ENCODE results near the gene MAP2K6. TPM values are rescaled to one million over a fixed set of nuclear protein-coding genes. Genes with fewer than 3 reads are reported as not detected.

Gene MAP2K6
- total and polyA plus RNA-seq, 9 donors: 12.6 to 22.8 (median 16.8) TPM

DNA sequence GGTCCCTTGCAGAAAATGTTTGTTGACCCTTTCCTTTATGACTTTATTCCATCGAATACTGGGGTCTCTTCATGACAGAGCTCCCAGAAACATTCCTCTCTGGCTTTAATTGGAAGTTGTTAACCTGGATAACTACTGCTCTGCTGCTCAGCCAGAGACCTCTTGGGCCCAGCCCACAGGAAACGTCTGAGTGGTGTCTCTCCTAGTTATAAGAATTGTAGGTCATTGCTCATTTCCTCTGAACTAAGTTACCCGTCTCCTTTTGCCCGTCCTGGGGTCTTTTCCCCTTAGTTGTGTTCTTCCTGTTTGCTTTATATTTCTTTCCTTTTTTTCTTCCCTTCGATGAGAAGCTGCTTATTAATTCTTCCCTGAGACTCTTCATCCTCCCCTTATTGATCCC is 9.0 kb downstream of the MAP2K6 start:
- DNase-seq: peak; percentile 15
- Histone ChIP-seq H3K36me3 (ENCODE audit: control insufficient read depth, insufficient read depth, low read length) (no peaks in the 10 kb centered on the region), H3K27me3 (ENCODE audit: control insufficient read depth, insufficient read depth, low read length) (no peaks in the 10 kb centered on the region), H3K4me1 (ENCODE audit: control insufficient read depth, insufficient read depth, low read length) (peaks cover 2% of the 10 kb centered on the region), H3K4me3 (ENCODE audit: low read length) (no peak overlapping the region), H3K27ac (ENCODE audit: low read length) (no peak overlapping the region), H3K9me3 (replicated peaks; ENCODE audit: control insufficient read depth, low read depth, low read length) (no peaks in the 10 kb centered on the region)
- no CpG with 5 or more reads among the region's 5 CpGs for WGBS (ENCODE audit: insufficient coverage)

DNA sequence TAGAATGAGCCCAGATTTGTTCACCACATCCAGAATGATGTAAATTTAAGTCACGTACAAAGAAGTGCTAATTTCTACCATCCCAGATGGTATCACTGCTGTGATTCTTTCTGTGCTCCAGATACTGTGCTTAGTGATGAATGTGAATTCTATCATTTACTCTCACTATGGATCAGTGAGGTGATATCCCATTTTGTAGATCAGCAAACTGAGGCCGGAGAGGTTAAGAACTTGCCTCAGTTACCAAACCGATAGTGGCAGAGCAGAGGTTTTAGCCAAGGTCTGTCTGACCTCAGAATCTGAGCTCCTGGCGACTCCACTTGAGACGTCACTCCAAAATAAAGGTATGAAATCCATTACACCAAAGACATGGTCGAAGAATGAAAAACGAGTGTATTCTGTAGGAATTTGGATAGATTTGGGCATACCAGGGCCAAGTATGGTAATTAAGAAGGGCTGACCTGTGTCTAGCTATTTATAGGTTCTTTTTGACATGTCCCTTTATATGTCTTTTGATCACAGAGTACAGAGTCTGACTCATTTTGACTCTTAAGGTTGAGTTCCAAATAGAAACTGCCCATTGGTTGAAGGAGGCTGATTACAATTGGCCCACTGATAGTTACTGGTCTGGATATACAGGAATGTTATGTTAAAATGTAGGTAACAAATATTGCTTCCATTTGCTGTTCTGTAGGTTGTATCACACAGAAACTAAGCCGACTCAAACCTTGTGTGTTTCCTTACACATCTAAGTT is 10.0 kb downstream of the MAP2K6 start:
- Histone ChIP-seq H3K4me3 (ENCODE audit: low read length) (no peak overlapping the region), H3K36me3 (ENCODE audit: control insufficient read depth, insufficient read depth, low read length) (no peaks in the 10 kb centered on the region), H3K9me3 (replicated peaks; ENCODE audit: control insufficient read depth, low read depth, low read length) (no peaks in the 10 kb centered on the region), H3K27ac (ENCODE audit: low read length) (peak overlapping the region; percentile 31), H3K27me3 (ENCODE audit: control insufficient read depth, insufficient read depth, low read length) (no peaks in the 10 kb centered on the region), H3K4me1 (ENCODE audit: control insufficient read depth, insufficient read depth, low read length) (peaks cover 2% of the 10 kb centered on the region)
- DNase-seq: no peak
- 100% methylated on average over 1 of the region's 8 CpGs for WGBS (ENCODE audit: insufficient coverage)

DNA sequence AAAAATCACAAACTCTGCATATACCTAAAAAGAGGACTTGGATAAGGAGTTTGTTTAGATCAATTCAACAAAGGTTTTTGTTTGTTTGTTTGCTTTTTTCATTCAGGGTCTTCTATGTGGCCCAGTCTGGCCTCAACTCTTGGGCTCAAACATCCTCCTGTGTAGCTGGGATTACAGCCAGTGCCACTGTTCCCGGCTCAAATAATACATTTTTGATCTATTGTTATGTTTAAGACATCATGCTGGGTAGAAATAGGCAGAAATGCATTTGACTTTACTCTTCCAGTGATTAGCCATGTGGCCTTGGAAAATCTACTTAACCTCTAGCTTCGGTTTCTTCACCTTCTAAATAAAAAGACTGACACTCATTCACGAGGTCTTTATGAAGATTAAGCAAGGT is 11.5 kb downstream of the MAP2K6 start:
- Histone ChIP-seq H3K27ac (ENCODE audit: low read length) (no peak overlapping the region), H3K9me3 (replicated peaks; ENCODE audit: control insufficient read depth, low read depth, low read length) (no peaks in the 10 kb centered on the region), H3K4me1 (ENCODE audit: control insufficient read depth, insufficient read depth, low read length) (peaks cover 2% of the 10 kb centered on the region), H3K36me3 (ENCODE audit: control insufficient read depth, insufficient read depth, low read length) (no peaks in the 10 kb centered on the region), H3K4me3 (ENCODE audit: low read length) (no peak overlapping the region), H3K27me3 (ENCODE audit: control insufficient read depth, insufficient read depth, low read length) (no peaks in the 10 kb centered on the region)
- WGBS (ENCODE audit: insufficient coverage): no CpG with 5 or more reads among the region's 3 CpGs
- DNase-seq: no peak

DNA sequence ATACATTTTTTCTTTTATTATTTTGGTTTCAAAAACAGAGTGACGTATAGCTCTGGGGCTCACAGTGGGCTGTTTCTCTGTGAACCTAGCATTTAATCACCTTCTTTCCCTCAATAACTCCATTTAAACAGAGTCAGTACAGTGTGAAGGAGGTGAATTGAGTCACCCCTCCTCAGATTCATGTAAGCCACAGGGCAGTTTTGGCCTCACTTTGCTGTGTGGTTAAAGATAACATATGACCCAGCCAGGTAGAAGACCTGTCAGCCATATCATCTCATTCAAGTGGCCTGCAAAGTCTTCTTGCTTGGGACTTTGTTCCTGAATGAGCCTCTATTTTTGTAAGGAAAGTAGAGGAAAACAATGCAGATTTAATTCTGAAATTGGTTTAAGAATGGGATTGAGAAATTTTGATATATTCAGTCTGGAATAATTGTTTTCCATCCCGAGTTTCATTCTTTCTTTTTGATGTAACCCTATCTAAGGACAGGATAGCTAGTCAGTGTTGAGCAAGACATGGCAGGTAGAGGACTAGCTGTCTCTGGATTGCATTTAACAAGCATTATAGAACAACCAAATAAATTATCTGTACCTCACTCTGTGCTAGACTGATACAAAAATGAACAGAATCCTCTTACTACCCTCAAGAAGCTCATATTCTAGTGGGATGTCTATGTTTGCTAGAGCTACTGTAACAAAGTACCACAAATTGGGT is 13.1 kb downstream of the MAP2K6 start:
- H3K36me3 ChIP-seq (ENCODE audit: control insufficient read depth, insufficient read depth, low read length): no peaks in the 10 kb centered on the region
- DNase-seq: no peak
- H3K27me3 ChIP-seq (ENCODE audit: control insufficient read depth, insufficient read depth, low read length): no peaks in the 10 kb centered on the region
- H3K4me1 ChIP-seq (ENCODE audit: control insufficient read depth, insufficient read depth, low read length): peaks cover 2% of the 10 kb centered on the region
- no peak overlapping the region for H3K4me3 ChIP-seq (ENCODE audit: low read length)
- no CpG with 5 or more reads among the region's 2 CpGs for WGBS (ENCODE audit: insufficient coverage)
- no peak overlapping the region for H3K27ac ChIP-seq (ENCODE audit: low read length)
- no peaks in the 10 kb centered on the region for H3K9me3 ChIP-seq (replicated peaks; ENCODE audit: control insufficient read depth, low read depth, low read length)

DNA sequence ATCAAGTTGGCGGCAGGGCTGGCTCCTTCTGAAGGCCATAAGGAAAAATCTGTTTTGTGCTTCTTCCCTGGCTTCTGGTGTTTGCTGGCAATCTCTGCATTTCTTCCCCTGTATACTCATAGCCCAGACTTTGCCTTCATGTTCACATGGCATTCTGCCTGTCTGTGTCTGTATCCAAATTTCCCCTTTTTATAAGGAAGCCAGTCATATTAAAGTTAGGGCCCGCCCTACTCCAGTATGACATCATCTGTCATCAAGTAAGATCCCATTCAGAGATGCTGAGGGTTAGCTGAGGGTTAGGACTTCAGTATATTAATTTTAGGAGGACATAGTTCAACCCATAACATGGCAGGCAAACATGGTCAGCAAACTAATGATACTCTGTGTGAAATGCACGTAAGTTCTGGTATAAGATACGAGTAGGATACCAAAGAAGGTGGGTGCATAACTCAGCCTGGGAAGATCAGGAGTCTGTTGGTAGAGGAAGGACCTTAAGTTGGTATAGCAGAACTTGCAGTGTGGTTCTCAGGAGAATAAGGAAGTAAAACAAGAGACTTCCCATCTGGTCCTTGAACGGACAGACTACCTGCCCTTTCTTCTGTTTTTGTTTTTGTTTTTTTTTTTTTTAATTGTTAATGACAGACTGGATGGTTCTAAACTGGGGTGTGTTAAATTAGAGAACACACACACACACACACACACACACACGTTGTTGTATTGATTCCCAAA is 13.9 kb downstream of the MAP2K6 start:
- Histone ChIP-seq H3K4me1 (ENCODE audit: control insufficient read depth, insufficient read depth, low read length) (peaks cover 2% of the 10 kb centered on the region), H3K27me3 (ENCODE audit: control insufficient read depth, insufficient read depth, low read length) (no peaks in the 10 kb centered on the region), H3K4me3 (ENCODE audit: low read length) (no peak overlapping the region), H3K36me3 (ENCODE audit: control insufficient read depth, insufficient read depth, low read length) (no peaks in the 10 kb centered on the region), H3K27ac (ENCODE audit: low read length) (no peak overlapping the region), H3K9me3 (replicated peaks; ENCODE audit: control insufficient read depth, low read depth, low read length) (no peaks in the 10 kb centered on the region)
- DNase-seq: peak; percentile 60
- WGBS (ENCODE audit: insufficient coverage): 74% methylated on average over 3 of the region's 6 CpGs

DNA sequence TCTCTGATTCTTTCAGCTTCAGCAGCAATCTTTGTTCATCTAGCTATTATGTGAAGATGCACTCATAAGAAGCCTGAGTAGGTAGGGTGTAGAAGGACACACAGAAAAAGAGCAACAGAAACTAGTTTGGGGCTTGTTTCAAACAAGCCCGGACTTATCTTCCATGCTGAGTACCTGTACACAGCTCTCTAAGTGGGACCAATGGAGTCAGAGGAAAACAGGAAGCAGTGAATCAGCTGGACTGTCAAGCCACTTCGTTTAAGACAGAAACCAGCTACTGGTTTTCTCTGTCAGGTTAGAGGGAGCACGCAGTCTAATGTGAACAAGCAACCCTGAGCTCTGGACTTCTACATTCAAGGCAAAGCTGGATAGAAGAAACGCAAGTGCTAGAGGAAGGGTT is 16.0 kb downstream of the MAP2K6 start:
- no peak for DNase-seq
- peaks cover 5% of the 10 kb centered on the region for H3K4me1 ChIP-seq (ENCODE audit: control insufficient read depth, insufficient read depth, low read length)
- H3K4me3 ChIP-seq (ENCODE audit: low read length): no peak overlapping the region
- no peaks in the 10 kb centered on the region for H3K27me3 ChIP-seq (ENCODE audit: control insufficient read depth, insufficient read depth, low read length)
- H3K27ac ChIP-seq (ENCODE audit: low read length): no peak overlapping the region
- no peaks in the 10 kb centered on the region for H3K36me3 ChIP-seq (ENCODE audit: control insufficient read depth, insufficient read depth, low read length)
- WGBS (ENCODE audit: insufficient coverage): 0% methylated on average over 1 of the region's 4 CpGs
- no peaks in the 10 kb centered on the region for H3K9me3 ChIP-seq (replicated peaks; ENCODE audit: control insufficient read depth, low read depth, low read length)

DNA sequence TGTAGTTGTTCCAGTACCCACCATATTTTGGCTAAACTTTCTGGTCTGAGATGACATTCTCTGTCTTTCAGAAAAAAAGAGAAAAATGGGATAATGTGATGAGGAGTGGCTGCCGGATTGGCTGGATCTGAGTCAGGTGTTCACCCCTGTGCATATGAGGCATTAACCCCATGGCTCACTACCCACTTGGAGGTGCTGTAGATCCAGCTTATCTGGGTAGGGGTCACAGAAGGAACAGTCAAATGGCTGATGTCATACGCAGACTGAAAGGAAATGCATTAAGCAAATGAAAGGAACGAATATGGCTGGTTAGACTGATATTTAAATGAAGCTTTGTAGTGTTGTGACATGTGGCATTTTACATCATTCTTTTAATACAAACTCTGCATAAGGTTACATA is 17.3 kb downstream of the MAP2K6 start:
- Histone ChIP-seq H3K27ac (ENCODE audit: low read length) (no peak overlapping the region), H3K27me3 (ENCODE audit: control insufficient read depth, insufficient read depth, low read length) (no peaks in the 10 kb centered on the region), H3K36me3 (ENCODE audit: control insufficient read depth, insufficient read depth, low read length) (no peaks in the 10 kb centered on the region), H3K4me3 (ENCODE audit: low read length) (no peak overlapping the region), H3K9me3 (replicated peaks; ENCODE audit: control insufficient read depth, low read depth, low read length) (no peaks in the 10 kb centered on the region), H3K4me1 (ENCODE audit: control insufficient read depth, insufficient read depth, low read length) (peaks cover 5% of the 10 kb centered on the region)
- no peak for DNase-seq
- WGBS (ENCODE audit: insufficient coverage): no CpG with 5 or more reads among the region's 3 CpGs

DNA sequence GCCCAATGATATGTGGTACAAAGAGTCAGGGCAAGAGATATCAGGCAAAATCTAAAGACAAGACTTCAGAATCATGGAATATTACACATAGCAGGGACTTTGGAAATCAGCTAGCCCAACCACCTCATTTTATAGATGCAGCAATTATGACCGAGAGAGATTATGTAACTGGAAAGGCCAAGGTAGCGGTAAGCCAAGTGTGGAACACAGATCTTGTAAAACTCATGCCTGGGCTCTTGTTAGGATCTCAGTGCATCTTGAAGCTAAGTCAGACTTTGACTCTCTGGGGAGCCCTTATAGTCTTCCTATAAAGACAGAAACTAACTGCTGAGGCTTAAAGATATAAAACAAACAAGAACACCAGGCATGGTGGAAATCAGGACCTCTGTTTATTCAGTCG is 18.6 kb downstream of the MAP2K6 start:
- Histone ChIP-seq H3K4me3 (ENCODE audit: low read length) (no peak overlapping the region), H3K36me3 (ENCODE audit: control insufficient read depth, insufficient read depth, low read length) (no peaks in the 10 kb centered on the region), H3K4me1 (ENCODE audit: control insufficient read depth, insufficient read depth, low read length) (peaks cover 3% of the 10 kb centered on the region), H3K9me3 (replicated peaks; ENCODE audit: control insufficient read depth, low read depth, low read length) (no peaks in the 10 kb centered on the region), H3K27me3 (ENCODE audit: control insufficient read depth, insufficient read depth, low read length) (no peaks in the 10 kb centered on the region), H3K27ac (ENCODE audit: low read length) (no peak overlapping the region)
- no peak for DNase-seq
- 80% methylated on average over 1 of the region's 3 CpGs for WGBS (ENCODE audit: insufficient coverage)

DNA sequence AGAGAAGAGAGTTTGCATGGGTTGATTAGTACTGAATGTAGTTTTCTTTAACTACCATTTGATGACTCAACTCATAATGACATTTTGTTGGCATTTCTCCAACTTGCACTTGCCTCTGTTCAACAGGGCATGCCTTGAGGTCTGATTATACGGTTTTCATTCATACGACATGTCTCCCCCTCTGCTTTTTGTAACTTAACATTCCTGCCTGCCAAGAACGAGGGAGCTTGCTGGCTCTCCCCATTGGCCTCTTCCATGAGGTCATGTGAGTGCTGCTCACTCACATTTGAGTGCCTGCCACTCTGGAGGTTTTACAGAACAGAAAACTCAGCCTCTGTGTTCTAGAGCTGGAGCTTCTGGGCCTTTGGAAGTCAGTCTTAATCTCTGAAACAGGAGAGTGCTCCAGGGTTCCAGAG is 19.7 kb downstream of the MAP2K6 start:
- DNase-seq: peak; percentile 51
- Histone ChIP-seq H3K4me1 (ENCODE audit: control insufficient read depth, insufficient read depth, low read length) (peaks cover 3% of the 10 kb centered on the region), H3K36me3 (ENCODE audit: control insufficient read depth, insufficient read depth, low read length) (no peaks in the 10 kb centered on the region), H3K27me3 (ENCODE audit: control insufficient read depth, insufficient read depth, low read length) (no peaks in the 10 kb centered on the region), H3K27ac (ENCODE audit: low read length) (no peak overlapping the region), H3K4me3 (ENCODE audit: low read length) (no peak overlapping the region), H3K9me3 (replicated peaks; ENCODE audit: control insufficient read depth, low read depth, low read length) (no peaks in the 10 kb centered on the region)
- 19% methylated on average over 3 of the region's 3 CpGs for WGBS (ENCODE audit: insufficient coverage)

DNA sequence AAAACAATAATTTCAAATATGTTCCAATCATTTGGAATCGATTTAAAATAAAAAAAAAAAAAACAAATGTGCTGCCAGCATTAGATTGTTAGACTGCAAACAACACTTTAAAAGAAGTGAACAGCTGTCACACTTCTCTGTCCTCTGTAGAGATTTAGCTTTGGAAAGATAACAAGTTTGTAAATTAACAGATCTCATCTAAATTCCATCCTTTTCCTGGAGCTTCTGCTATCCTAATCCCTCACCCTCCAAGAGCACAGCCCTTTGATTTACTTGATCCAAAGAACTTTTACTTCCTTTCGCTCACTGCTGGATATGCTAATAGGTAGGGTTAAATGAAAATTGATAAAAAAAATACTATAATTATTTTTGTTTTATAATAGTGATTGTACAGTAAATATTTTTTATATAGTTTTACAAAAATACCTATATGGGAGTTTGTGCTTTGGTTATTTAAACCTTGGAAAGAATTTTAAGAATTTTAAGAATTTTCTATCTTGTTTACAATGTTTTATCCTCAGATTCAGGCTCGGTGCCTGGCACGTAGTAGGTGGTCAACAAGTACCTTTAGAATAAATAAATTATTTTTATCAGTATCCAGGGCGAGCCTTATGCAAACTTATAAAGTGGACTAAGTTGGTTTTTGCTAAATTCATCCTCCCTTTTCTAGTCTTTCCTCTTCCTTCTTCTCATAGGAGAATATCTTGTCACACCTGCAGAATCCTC is 21.6 kb downstream of the MAP2K6 start:
- Histone ChIP-seq H3K4me3 (ENCODE audit: low read length) (no peak overlapping the region), H3K36me3 (ENCODE audit: control insufficient read depth, insufficient read depth, low read length) (no peaks in the 10 kb centered on the region), H3K27me3 (ENCODE audit: control insufficient read depth, insufficient read depth, low read length) (no peaks in the 10 kb centered on the region), H3K27ac (ENCODE audit: low read length) (no peak overlapping the region), H3K4me1 (ENCODE audit: control insufficient read depth, insufficient read depth, low read length) (peaks cover 3% of the 10 kb centered on the region), H3K9me3 (replicated peaks; ENCODE audit: control insufficient read depth, low read depth, low read length) (peaks cover 6% of the 10 kb centered on the region)
- no peak for DNase-seq
- WGBS (ENCODE audit: insufficient coverage): no CpG with 5 or more reads among the region's 5 CpGs

Measured in muscle of leg (tissue), 11 donors.